Right lobe of liver (tissue), 4 donors: Measurements from ENCODE around the gene PPP1R14C.

Experiments
- POLR2A ChIP-seq: fragments of 450-650 bp; IDR thresholded peaks from one replicate; pipeline ENCODE4 v1.6.1; 2017; ENCODE audit warnings: antibody characterized with exemption, mild to moderate bottlenecking
- TF ChIP-seq, protein P1 (sequence below), 4 donors: fragments of 200-600 bp in 3 of 4; fragments of 450-650 bp in 1 of 4; IDR thresholded peaks; one replicate each; pipeline versions ENCODE4 v1.5.1 to v1.8.0; 2016 to 2022; ENCODE audit warnings: antibody characterized with exemption in 4 of 4, mild to moderate bottlenecking in 2 of 4
- donor health status: DM: no; HTN: no; CAD: no.
- donor health status: DM: no; HTN: no; CAD: no.
- donor health status: DM: no; HTN: yes; CAD: no.

DNA sequence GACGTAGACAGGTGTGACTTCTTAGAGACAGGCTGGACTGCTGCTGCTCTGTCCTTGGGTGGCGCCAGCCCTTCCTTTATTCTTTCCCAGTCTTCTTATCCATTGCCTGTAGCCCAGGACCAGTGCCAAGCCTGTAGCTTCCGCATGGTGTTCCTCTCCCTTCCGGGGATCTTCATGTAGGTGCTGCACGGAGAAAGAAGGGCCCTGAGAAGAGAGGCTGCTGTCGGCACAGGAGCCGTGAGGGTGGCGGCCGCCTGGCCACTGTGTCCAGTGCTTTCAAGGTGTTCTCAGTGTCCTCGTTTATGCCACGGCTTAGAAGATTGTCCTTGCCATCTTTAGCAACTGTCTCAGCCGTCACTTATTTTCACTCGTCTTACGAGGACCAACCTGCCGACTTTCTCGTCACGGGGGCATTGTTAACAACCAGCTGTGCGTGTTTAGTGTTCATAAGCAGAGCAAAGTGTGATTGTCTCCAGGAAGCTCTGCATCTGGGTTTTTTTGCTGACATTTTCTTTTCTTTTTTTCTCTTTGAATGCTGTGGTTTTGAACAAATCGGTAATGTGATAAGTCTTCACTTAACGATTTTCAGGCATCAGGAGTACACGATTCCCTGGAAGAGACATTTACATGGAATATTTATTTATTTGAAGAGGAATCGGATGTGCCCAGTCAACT, 61.2 kb downstream of the PPP1R14C start:
- TF ChIP-seq, protein P1, sequence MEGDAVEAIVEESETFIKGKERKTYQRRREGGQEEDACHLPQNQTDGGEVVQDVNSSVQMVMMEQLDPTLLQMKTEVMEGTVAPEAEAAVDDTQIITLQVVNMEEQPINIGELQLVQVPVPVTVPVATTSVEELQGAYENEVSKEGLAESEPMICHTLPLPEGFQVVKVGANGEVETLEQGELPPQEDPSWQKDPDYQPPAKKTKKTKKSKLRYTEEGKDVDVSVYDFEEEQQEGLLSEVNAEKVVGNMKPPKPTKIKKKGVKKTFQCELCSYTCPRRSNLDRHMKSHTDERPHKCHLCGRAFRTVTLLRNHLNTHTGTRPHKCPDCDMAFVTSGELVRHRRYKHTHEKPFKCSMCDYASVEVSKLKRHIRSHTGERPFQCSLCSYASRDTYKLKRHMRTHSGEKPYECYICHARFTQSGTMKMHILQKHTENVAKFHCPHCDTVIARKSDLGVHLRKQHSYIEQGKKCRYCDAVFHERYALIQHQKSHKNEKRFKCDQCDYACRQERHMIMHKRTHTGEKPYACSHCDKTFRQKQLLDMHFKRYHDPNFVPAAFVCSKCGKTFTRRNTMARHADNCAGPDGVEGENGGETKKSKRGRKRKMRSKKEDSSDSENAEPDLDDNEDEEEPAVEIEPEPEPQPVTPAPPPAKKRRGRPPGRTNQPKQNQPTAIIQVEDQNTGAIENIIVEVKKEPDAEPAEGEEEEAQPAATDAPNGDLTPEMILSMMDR (IDR thresholded peaks at IDR 0.05), result no peak
- no peak for TF ChIP-seq POLR2A
